Stimulated activated CD8-positive, alpha-beta memory T cell treated with anti-CD3 and anti-CD28 coated beads, Interleukin-12 subunit alpha, Interleukin-12 subunit beta, amount 100 ng/mL, for 24 hours (primary cell): ENCODE results near the gene AKR1C1.
"Not testable (repeated sequence)": the region's sequence is repeated elsewhere in the genome, so short reads cannot be mapped to it uniquely, and the experiment has no call there.

Source experiments
- DNase-seq: peaks from one replicate; pipeline ENCODE4 v3.0.0-alpha.2; 2020; ENCODE audit errors: extremely low read depth

Gene AKR1C1

GRCh38 chr10:4983615-4984216, 20.5 kb downstream of the AKR1C1 start:
- DNase-seq = no peak

GRCh38 chr10:4984223-4984622, 21.0 kb downstream of the AKR1C1 start:
- no peak for DNase-seq

GRCh38 chr10:4984971-4985594, 21.9 kb downstream of the AKR1C1 start:
- DNase-seq = no peak

- DNase-seq = not testable (repeated sequence)
These were observed 24.9 kb downstream of the AKR1C1 start for GRCh38 chr10:4988000-4988641.

- DNase-seq = no peak
These were observed 27.0 kb downstream of the AKR1C1 start for GRCh38 chr10:4990217-4990616.

- not testable (repeated sequence) for DNase-seq
These were observed 28.2 kb downstream of the AKR1C1 start for GRCh38 chr10:4991463-4991862.

GRCh38 chr10:4992564-4992963, 29.3 kb downstream of the AKR1C1 start:
- DNase-seq = not testable (repeated sequence)

GRCh38 chr10:4994260-4994659, 31.0 kb downstream of the AKR1C1 start:
- DNase-seq = not testable (repeated sequence)

- no peak for DNase-seq
These were observed 35.5 kb downstream of the AKR1C1 start for GRCh38 chr10:4998671-4999070.

GRCh38 chr10:5002013-5002727, 39.0 kb downstream of the AKR1C1 start:
- DNase-seq = no peak

- DNase-seq = not testable (repeated sequence)
These were observed 40.2 kb downstream of the AKR1C1 start, which contains the start of gene AKR1C2 for GRCh38 chr10:5003127-5004029. Gene AKR1C2, minus strand, starts transcription at chr10:5003857. Its CDS starts 22 bp downstream, at chr10:5003835.

GRCh38 chr10:5004030-5004385, 40.8 kb downstream of the AKR1C1 start:
- not testable (repeated sequence) for DNase-seq

GRCh38 chr10:5004501-5004900, 41.3 kb downstream of the AKR1C1 start:
- DNase-seq = not testable (repeated sequence)

- DNase-seq = not testable (repeated sequence)
These were observed 45.8 kb downstream of the AKR1C1 start for GRCh38 chr10:5008857-5009548.

- not testable (repeated sequence) for DNase-seq
These were observed 46.8 kb downstream of the AKR1C1 start for GRCh38 chr10:5010043-5010442.

GRCh38 chr10:5011392-5011791, 48.2 kb downstream of the AKR1C1 start:
- not testable (repeated sequence) for DNase-seq

GRCh38 chr10:5012595-5012994, 49.4 kb downstream of the AKR1C1 start:
- DNase-seq = no peak

GRCh38 chr10:5013385-5013784, 50.2 kb downstream of the AKR1C1 start:
- DNase-seq = no peak

GRCh38 chr10:5014200-5014910, 51.1 kb downstream of the AKR1C1 start:
- DNase-seq = not testable (repeated sequence)

GRCh38 chr10:5014936-5015335, 51.7 kb downstream of the AKR1C1 start:
- no peak for DNase-seq
